ENCODE results near the gene FMO2.

Gene FMO2

GRCh38 chr1:171177261-171177660, 7.8 kb upstream of the FMO2 start:
- no peaks in the 10 kb centered on the region for H3K27me3 ChIP-seq (ENCODE audit: insufficient read depth, low read length)
- H3K9ac ChIP-seq (ENCODE audit: low read depth, low read length), result no peak overlapping the region
- no peaks in the 10 kb centered on the region for H3K9me3 ChIP-seq (ENCODE audit: insufficient read depth, low read depth, low read length)
- H3K4me3 ChIP-seq (ENCODE audit: low read length), result no peak overlapping the region
- no peaks in the 10 kb centered on the region for H3K36me3 ChIP-seq (ENCODE audit: insufficient read depth, low read depth, low read length)
- no peak overlapping the region for H3K27ac ChIP-seq (ENCODE audit: low read length)
- H3K4me1 ChIP-seq (ENCODE audit: insufficient read depth, low read length), result no peaks in the 10 kb centered on the region

- Histone ChIP-seq H3K27ac (ENCODE audit: low read length) (no peak overlapping the region), H3K9me3 (ENCODE audit: insufficient read depth, low read depth, low read length) (no peaks in the 10 kb centered on the region), H3K4me3 (ENCODE audit: low read length) (no peak overlapping the region), H3K4me1 (ENCODE audit: insufficient read depth, low read length) (no peaks in the 10 kb centered on the region), H3K27me3 (ENCODE audit: insufficient read depth, low read length) (no peaks in the 10 kb centered on the region), H3K9ac (ENCODE audit: low read depth, low read length) (no peak overlapping the region), H3K36me3 (ENCODE audit: insufficient read depth, low read depth, low read length) (no peaks in the 10 kb centered on the region)
Observed at GRCh38 chr1:171179318-171180227, 5.5 kb upstream of the FMO2 start.

- H3K4me1 ChIP-seq (ENCODE audit: insufficient read depth, low read length), result no peaks in the 10 kb centered on the region
- H3K36me3 ChIP-seq (ENCODE audit: insufficient read depth, low read depth, low read length), result no peaks in the 10 kb centered on the region
- H3K27me3 ChIP-seq (ENCODE audit: insufficient read depth, low read length), result no peaks in the 10 kb centered on the region
- H3K9ac ChIP-seq (ENCODE audit: low read depth, low read length), result no peak overlapping the region
- no peak overlapping the region for H3K4me3 ChIP-seq (ENCODE audit: low read length)
- H3K9me3 ChIP-seq (ENCODE audit: insufficient read depth, low read depth, low read length), result no peaks in the 10 kb centered on the region
- no peak overlapping the region for H3K27ac ChIP-seq (ENCODE audit: low read length)
Observed at GRCh38 chr1:171180670-171181069, 4.4 kb upstream of the FMO2 start.

GRCh38 chr1:171188388-171189266, 3.5 kb downstream of the FMO2 start:
- Histone ChIP-seq H3K4me1 (ENCODE audit: insufficient read depth, low read length) (no peaks in the 10 kb centered on the region), H3K36me3 (ENCODE audit: insufficient read depth, low read depth, low read length) (no peaks in the 10 kb centered on the region), H3K27ac (ENCODE audit: low read length) (no peak overlapping the region), H3K27me3 (ENCODE audit: insufficient read depth, low read length) (no peaks in the 10 kb centered on the region), H3K9ac (ENCODE audit: low read depth, low read length) (no peak overlapping the region), H3K4me3 (ENCODE audit: low read length) (no peak overlapping the region), H3K9me3 (ENCODE audit: insufficient read depth, low read depth, low read length) (no peaks in the 10 kb centered on the region)

GRCh38 chr1:171191992-171192391, 6.9 kb downstream of the FMO2 start:
- Histone ChIP-seq H3K9me3 (ENCODE audit: insufficient read depth, low read depth, low read length) (no peaks in the 10 kb centered on the region), H3K4me1 (ENCODE audit: insufficient read depth, low read length) (no peaks in the 10 kb centered on the region), H3K27me3 (ENCODE audit: insufficient read depth, low read length) (no peaks in the 10 kb centered on the region), H3K9ac (ENCODE audit: low read depth, low read length) (no peak overlapping the region), H3K27ac (ENCODE audit: low read length) (no peak overlapping the region), H3K36me3 (ENCODE audit: insufficient read depth, low read depth, low read length) (no peaks in the 10 kb centered on the region), H3K4me3 (ENCODE audit: low read length) (no peak overlapping the region)

- no peaks in the 10 kb centered on the region for H3K27me3 ChIP-seq (ENCODE audit: insufficient read depth, low read length)
- no peaks in the 10 kb centered on the region for H3K9me3 ChIP-seq (ENCODE audit: insufficient read depth, low read depth, low read length)
- no peak overlapping the region for H3K4me3 ChIP-seq (ENCODE audit: low read length)
Observed at GRCh38 chr1:171195767-171196166, 10.7 kb downstream of the FMO2 start.

GRCh38 chr1:171196351-171196750, 11.3 kb downstream of the FMO2 start:
- no peak overlapping the region for H3K9ac ChIP-seq (ENCODE audit: low read depth, low read length)
- no peaks in the 10 kb centered on the region for H3K9me3 ChIP-seq (ENCODE audit: insufficient read depth, low read depth, low read length)
- no peaks in the 10 kb centered on the region for H3K4me1 ChIP-seq (ENCODE audit: insufficient read depth, low read length)
- H3K27me3 ChIP-seq (ENCODE audit: insufficient read depth, low read length), result no peaks in the 10 kb centered on the region
- H3K4me3 ChIP-seq (ENCODE audit: low read length), result no peak overlapping the region
- no peaks in the 10 kb centered on the region for H3K36me3 ChIP-seq (ENCODE audit: insufficient read depth, low read depth, low read length)
- no peak overlapping the region for H3K27ac ChIP-seq (ENCODE audit: low read length)

More at GRCh38 chr1:171195767-171196166, 10.7 kb downstream of the FMO2 start:
- Histone ChIP-seq H3K27ac (ENCODE audit: low read length) (no peak overlapping the region), H3K4me1 (ENCODE audit: insufficient read depth, low read length) (no peaks in the 10 kb centered on the region), H3K36me3 (ENCODE audit: insufficient read depth, low read depth, low read length) (no peaks in the 10 kb centered on the region), H3K9ac (ENCODE audit: low read depth, low read length) (no peak overlapping the region)

GRCh38 chr1:171198081-171198480, 13.0 kb downstream of the FMO2 start:
- Histone ChIP-seq H3K9me3 (ENCODE audit: insufficient read depth, low read depth, low read length) (no peaks in the 10 kb centered on the region), H3K27me3 (ENCODE audit: insufficient read depth, low read length) (no peaks in the 10 kb centered on the region), H3K4me3 (ENCODE audit: low read length) (no peak overlapping the region), H3K4me1 (ENCODE audit: insufficient read depth, low read length) (no peaks in the 10 kb centered on the region), H3K27ac (ENCODE audit: low read length) (no peak overlapping the region), H3K9ac (ENCODE audit: low read depth, low read length) (no peak overlapping the region), H3K36me3 (ENCODE audit: insufficient read depth, low read depth, low read length) (no peaks in the 10 kb centered on the region)

- Histone ChIP-seq H3K27me3 (ENCODE audit: insufficient read depth, low read length) (no peaks in the 10 kb centered on the region), H3K36me3 (ENCODE audit: insufficient read depth, low read depth, low read length) (no peaks in the 10 kb centered on the region)
Observed at GRCh38 chr1:171204296-171204695, 19.2 kb downstream of the FMO2 start.

GRCh38 chr1:171206204-171206977, 21.3 kb downstream of the FMO2 start:
- Histone ChIP-seq H3K9me3 (ENCODE audit: insufficient read depth, low read depth, low read length) (no peaks in the 10 kb centered on the region), H3K9ac (ENCODE audit: low read depth, low read length) (no peak overlapping the region), H3K4me3 (ENCODE audit: low read length) (no peak overlapping the region), H3K27me3 (ENCODE audit: insufficient read depth, low read length) (no peaks in the 10 kb centered on the region), H3K36me3 (ENCODE audit: insufficient read depth, low read depth, low read length) (no peaks in the 10 kb centered on the region), H3K4me1 (ENCODE audit: insufficient read depth, low read length) (peaks cover 12% of the 10 kb centered on the region), H3K27ac (ENCODE audit: low read length) (no peak overlapping the region)

More at GRCh38 chr1:171204296-171204695, 19.2 kb downstream of the FMO2 start:
- H3K4me1 ChIP-seq (ENCODE audit: insufficient read depth, low read length), result no peaks in the 10 kb centered on the region
- no peak overlapping the region for H3K4me3 ChIP-seq (ENCODE audit: low read length)
- H3K27ac ChIP-seq (ENCODE audit: low read length), result no peak overlapping the region
- H3K9me3 ChIP-seq (ENCODE audit: insufficient read depth, low read depth, low read length), result no peaks in the 10 kb centered on the region
- no peak overlapping the region for H3K9ac ChIP-seq (ENCODE audit: low read depth, low read length)

- H3K36me3 ChIP-seq (ENCODE audit: insufficient read depth, low read depth, low read length), result no peaks in the 10 kb centered on the region
- H3K4me1 ChIP-seq (ENCODE audit: insufficient read depth, low read length), result peaks cover 14% of the 10 kb centered on the region
- no peak overlapping the region for H3K4me3 ChIP-seq (ENCODE audit: low read length)
- no peaks in the 10 kb centered on the region for H3K27me3 ChIP-seq (ENCODE audit: insufficient read depth, low read length)
- no peaks in the 10 kb centered on the region for H3K9me3 ChIP-seq (ENCODE audit: insufficient read depth, low read depth, low read length)
- no peak overlapping the region for H3K9ac ChIP-seq (ENCODE audit: low read depth, low read length)
- H3K27ac ChIP-seq (ENCODE audit: low read length), result no peak overlapping the region
Observed at GRCh38 chr1:171206978-171207355, 21.9 kb downstream of the FMO2 start.

Data from iPS-20b (cell line).